ENCODE measurements around the gene DMTF1. TPM values are rescaled to one million over a fixed set of nuclear protein-coding genes. Genes with fewer than 3 reads are reported as not detected.

The DMTF1 gene
- total and polyA plus RNA-seq, 2 donors (not counting 1 experiment from before 2014, with no cell fraction given) = 139 to 235 TPM

- Mint-ChIP-seq H3K27ac (no peak overlapping the region), H3K4me3 (no peak overlapping the region), H3K27me3 (no peaks in the 10 kb centered on the region), H3K4me1 (peaks cover 13% of the 10 kb centered on the region), H3K9me3 (ENCODE audit: insufficient read depth) (no peaks in the 10 kb centered on the region)
- no peak overlapping the region for H3K9ac ChIP-seq (ENCODE audit: low read length)
- H3K27me3 ChIP-seq (replicated peaks in 1 of 4; ENCODE audit: control extremely low read depth in 1 of 4, control insufficient read depth in 3 of 4, insufficient read depth in 4 of 4, low read length in 3 of 4) = no peaks in the 10 kb centered on the region
- TF ChIP-seq CTCF (IDR thresholded peaks at IDR 0.05) = no peak
- no peak for TF ChIP-seq EZH2 (IDR thresholded peaks at IDR 0.05; ENCODE audit: borderline replicate concordance, insufficient read depth, low read depth, low read length, poor library complexity, severe bottlenecking)
- H3K4me1 ChIP-seq (ENCODE audit: control insufficient read depth in 2 of 2, insufficient read depth in 2 of 2, low read length in 2 of 2) = no peaks in the 10 kb centered on the region
- ATAC-seq (ENCODE audit: low read depth) (no peak), DNase-seq (no peak)
- H3K4me2 ChIP-seq (replicated peaks; ENCODE audit: low read depth, low read length, poor library complexity, severe bottlenecking) = no peak overlapping the region
- H3K79me2 ChIP-seq (ENCODE audit: control insufficient read depth, insufficient read depth, low read length) = peaks cover 26% of the 10 kb centered on the region
- no peak overlapping the region for H2AFZ ChIP-seq (ENCODE audit: insufficient read depth, low read depth, low read length, poor library complexity, severe bottlenecking)
- no peaks in the 10 kb centered on the region for H3K9me3 ChIP-seq (ENCODE audit: control extremely low read depth in 1 of 3, control insufficient read depth in 2 of 3, insufficient read depth in 1 of 3, low read length in 2 of 3)
- H3K27ac ChIP-seq (ENCODE audit: low read length in 2 of 2) = peak overlapping the region in 1 of 2 donors; percentile 32
- CTCF ChIA-PET = interaction anchor here (1.0 to 1.3 kb wide), 4 partner anchors 18 to 32 kb away, joined by 3 to 7 read pairs (median 4); no protein-coding TSS in a partner anchor
- no peak overlapping the region for H3K4me3 ChIP-seq (ENCODE audit: control extremely low read depth in 1 of 5, extremely low read depth in 1 of 5, insufficient read depth in 1 of 5, low read depth in 2 of 5, low read length in 4 of 5)
- peaks cover 4% of the 10 kb centered on the region for H4K20me1 ChIP-seq (ENCODE audit: control insufficient read depth, insufficient read depth, low read length, poor library complexity, severe bottlenecking)
- POLR2A ChIA-PET = no interaction called here
- peaks cover 31 to 86% of the 10 kb centered on the region in 2 experiments for H3K36me3 ChIP-seq (replicated peaks in 1 of 2; ENCODE audit: control extremely low read depth in 1 of 2, control insufficient read depth in 1 of 2, extremely low read depth in 1 of 2, insufficient read depth in 2 of 2, low read length in 1 of 2)
- no CpG with 5 or more reads among the region's 1 CpG for WGBS (ENCODE audit: insufficient coverage)
- intact Hi-C loops (cut with micrococcal nuclease) = no loop called here
Observed at GRCh38 chr7:87173471-87173870, 21.2 kb downstream of the DMTF1 start.

- H3K4me1 ChIP-seq (ENCODE audit: control insufficient read depth in 2 of 2, insufficient read depth in 2 of 2, low read length in 2 of 2) = no peaks in the 10 kb centered on the region
- DNase-seq (no peak), ATAC-seq (ENCODE audit: low read depth) (no peak)
- CTCF ChIA-PET = no interaction called here
- H3K9ac ChIP-seq (ENCODE audit: low read length) = no peak overlapping the region
- no peak overlapping the region for H2AFZ ChIP-seq (ENCODE audit: insufficient read depth, low read depth, low read length, poor library complexity, severe bottlenecking)
- no peaks in the 10 kb centered on the region for H3K27me3 ChIP-seq (replicated peaks in 1 of 4; ENCODE audit: control extremely low read depth in 1 of 4, control insufficient read depth in 3 of 4, insufficient read depth in 4 of 4, low read length in 3 of 4)
- H3K9me3 ChIP-seq (ENCODE audit: control extremely low read depth in 1 of 3, control insufficient read depth in 2 of 3, insufficient read depth in 1 of 3, low read length in 2 of 3) = no peaks in the 10 kb centered on the region
- H3K79me2 ChIP-seq (ENCODE audit: control insufficient read depth, insufficient read depth, low read length) = peaks cover 11% of the 10 kb centered on the region
- Mint-ChIP-seq H3K27me3 (no peaks in the 10 kb centered on the region), H3K4me1 (peaks cover 14% of the 10 kb centered on the region), H3K4me3 (no peak overlapping the region), H3K27ac (no peak overlapping the region), H3K9me3 (ENCODE audit: insufficient read depth) (no peaks in the 10 kb centered on the region)
- TF ChIP-seq EZH2 (IDR thresholded peaks at IDR 0.05; ENCODE audit: borderline replicate concordance, insufficient read depth, low read depth, low read length, poor library complexity, severe bottlenecking) (no peak), CTCF (IDR thresholded peaks at IDR 0.05) (no peak)
- H3K36me3 ChIP-seq (replicated peaks in 1 of 2; ENCODE audit: control extremely low read depth in 1 of 2, control insufficient read depth in 1 of 2, extremely low read depth in 1 of 2, insufficient read depth in 2 of 2, low read length in 1 of 2) = peaks cover 31 to 74% of the 10 kb centered on the region in 2 experiments
- POLR2A ChIA-PET = no interaction called here
- no peak overlapping the region for H3K4me3 ChIP-seq (ENCODE audit: control extremely low read depth in 1 of 5, extremely low read depth in 1 of 5, insufficient read depth in 1 of 5, low read depth in 2 of 5, low read length in 4 of 5)
- WGBS (ENCODE audit: insufficient coverage) = no CpG with 5 or more reads among the region's 4 CpGs
- no peak overlapping the region for H3K27ac ChIP-seq (ENCODE audit: low read length in 2 of 2)
- no peaks in the 10 kb centered on the region for H4K20me1 ChIP-seq (ENCODE audit: control insufficient read depth, insufficient read depth, low read length, poor library complexity, severe bottlenecking)
- intact Hi-C loops (cut with micrococcal nuclease) = no loop called here
- no peak overlapping the region for H3K4me2 ChIP-seq (replicated peaks; ENCODE audit: low read depth, low read length, poor library complexity, severe bottlenecking)
Observed at GRCh38 chr7:87178320-87178719, 26.1 kb downstream of the DMTF1 start.
